DOHH2 (cell line): ENCODE results near the gene GRB7.

Source experiments
- EZH2phosphoT487 ChIP-seq: fragments of 200-600 bp; sonication (generic); IDR thresholded peaks from 2 replicates; pipeline ENCODE4 v1.6.1; 2017; ENCODE audit warnings: borderline replicate concordance, mild to moderate bottlenecking, antibody characterized with exemption, low read length, moderate library complexity, mixed read lengths
- TF ChIP-seq, protein P1 (sequence below): fragments of 200-600 bp; sonication (generic); IDR thresholded peaks from one replicate; pipeline ENCODE4 v1.5.1; 2014; ENCODE audit warnings: antibody characterized with exemption, mild to moderate bottlenecking, low read depth, low read length; ENCODE audit not compliant: poor library complexity, severe bottlenecking

DNA sequence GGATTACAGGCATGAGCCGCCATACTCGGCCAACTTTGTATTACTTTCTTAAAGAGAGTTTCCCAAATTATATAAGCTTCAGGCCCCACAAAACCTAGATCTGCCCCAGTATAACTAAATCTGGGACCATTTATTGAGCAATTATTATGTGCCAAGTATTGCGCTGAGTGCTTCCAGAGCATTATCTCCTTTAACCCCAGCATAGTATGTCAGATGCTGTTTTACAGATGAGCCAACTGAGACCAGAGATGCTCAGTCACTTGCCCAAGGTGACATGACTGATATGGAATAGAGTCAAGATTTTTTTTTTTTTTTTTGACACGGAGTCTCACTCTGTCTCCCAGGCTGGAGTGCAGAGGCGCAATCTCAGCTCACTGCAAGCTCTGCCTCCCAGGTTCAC is 39.8 kb upstream of the GRB7 start:
- TF ChIP-seq, protein P1, sequence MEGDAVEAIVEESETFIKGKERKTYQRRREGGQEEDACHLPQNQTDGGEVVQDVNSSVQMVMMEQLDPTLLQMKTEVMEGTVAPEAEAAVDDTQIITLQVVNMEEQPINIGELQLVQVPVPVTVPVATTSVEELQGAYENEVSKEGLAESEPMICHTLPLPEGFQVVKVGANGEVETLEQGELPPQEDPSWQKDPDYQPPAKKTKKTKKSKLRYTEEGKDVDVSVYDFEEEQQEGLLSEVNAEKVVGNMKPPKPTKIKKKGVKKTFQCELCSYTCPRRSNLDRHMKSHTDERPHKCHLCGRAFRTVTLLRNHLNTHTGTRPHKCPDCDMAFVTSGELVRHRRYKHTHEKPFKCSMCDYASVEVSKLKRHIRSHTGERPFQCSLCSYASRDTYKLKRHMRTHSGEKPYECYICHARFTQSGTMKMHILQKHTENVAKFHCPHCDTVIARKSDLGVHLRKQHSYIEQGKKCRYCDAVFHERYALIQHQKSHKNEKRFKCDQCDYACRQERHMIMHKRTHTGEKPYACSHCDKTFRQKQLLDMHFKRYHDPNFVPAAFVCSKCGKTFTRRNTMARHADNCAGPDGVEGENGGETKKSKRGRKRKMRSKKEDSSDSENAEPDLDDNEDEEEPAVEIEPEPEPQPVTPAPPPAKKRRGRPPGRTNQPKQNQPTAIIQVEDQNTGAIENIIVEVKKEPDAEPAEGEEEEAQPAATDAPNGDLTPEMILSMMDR, result no peak
- no peak for TF ChIP-seq EZH2phosphoT487
